Ecto neural progenitor cell (in vitro differentiated cells): Measurements from ENCODE around the gene ITGAL.
A peak's percentile ranks its signal among the peaks of the same experiment; 100 is the strongest.

Experiments
- DNase-seq: peaks from one replicate; pipeline ENCODE4 v3.0.0-alpha.2; 2018; ENCODE audit warnings: low spot score

The ITGAL gene

GRCh38 chr16:30541502-30542329, 69.2 kb downstream of the ITGAL start:
- no peak for DNase-seq

GRCh38 chr16:30543067-30543466, 70.5 kb downstream of the ITGAL start:
- DNase-seq = no peak

GRCh38 chr16:30546115-30546514, 73.6 kb downstream of the ITGAL start:
- no peak for DNase-seq

- DNase-seq = no peak
Measured at GRCh38 chr16:30548416-30549253, 76.1 kb downstream of the ITGAL start.

GRCh38 chr16:30551781-30552180, 79.2 kb downstream of the ITGAL start:
- DNase-seq = no peak

GRCh38 chr16:30552956-30553355, 80.4 kb downstream of the ITGAL start:
- no peak for DNase-seq

GRCh38 chr16:30553393-30553899, 80.9 kb downstream of the ITGAL start:
- no peak for DNase-seq

GRCh38 chr16:30554557-30555314, 82.2 kb downstream of the ITGAL start:
- no peak for DNase-seq

- DNase-seq = no peak
Measured at GRCh38 chr16:30555315-30556124, 83.0 kb downstream of the ITGAL start.

GRCh38 chr16:30556125-30556473, 83.6 kb downstream of the ITGAL start:
- no peak for DNase-seq

- no peak for DNase-seq
Measured at GRCh38 chr16:30557707-30557956, 85.1 kb downstream of the ITGAL start.

GRCh38 chr16:30557957-30558788, 85.6 kb downstream of the ITGAL start, which contains the start of gene ZNF764:
Gene ZNF764 (minus strand): TSS chr16:30558374. CDS start chr16:30558182, 192 bp downstream.
- DNase-seq = peak; percentile 96

- no peak for DNase-seq
Measured at GRCh38 chr16:30558789-30559377, 86.3 kb downstream of the ITGAL start.

- no peak for DNase-seq
Measured at GRCh38 chr16:30559690-30560089, 87.1 kb downstream of the ITGAL start.

GRCh38 chr16:30561089-30561816, 88.7 kb downstream of the ITGAL start:
- no peak for DNase-seq

- DNase-seq = no peak
Measured at GRCh38 chr16:30562021-30562420, 89.5 kb downstream of the ITGAL start.

- no peak for DNase-seq
Measured at GRCh38 chr16:30565526-30565925, 93.0 kb downstream of the ITGAL start.

- DNase-seq = no peak
Measured at GRCh38 chr16:30565984-30566383, 93.4 kb downstream of the ITGAL start.

- no peak for DNase-seq
Measured at GRCh38 chr16:30566531-30566930, 94.0 kb downstream of the ITGAL start.
